COLO829 (cell line): ENCODE measurements around the gene FAHD1.
"Not testable (repeated sequence)": the region's sequence is repeated elsewhere in the genome, so short reads cannot be mapped to it uniquely, and the experiment has no call there.

Experiments
- DNase-seq: peaks from one replicate; pipeline ENCODE4 v3.0.0; 2012; ENCODE audit warnings: low spot score

The FAHD1 gene

GRCh38 chr16:1789643-1790045 is 37.4 kb upstream of the FAHD1 start:
- no peak for DNase-seq

GRCh38 chr16:1790261-1790610 is 36.8 kb upstream of the FAHD1 start:
- DNase-seq = no peak

GRCh38 chr16:1790611-1791255 is 36.3 kb upstream of the FAHD1 start:
- DNase-seq = no peak

DNA sequence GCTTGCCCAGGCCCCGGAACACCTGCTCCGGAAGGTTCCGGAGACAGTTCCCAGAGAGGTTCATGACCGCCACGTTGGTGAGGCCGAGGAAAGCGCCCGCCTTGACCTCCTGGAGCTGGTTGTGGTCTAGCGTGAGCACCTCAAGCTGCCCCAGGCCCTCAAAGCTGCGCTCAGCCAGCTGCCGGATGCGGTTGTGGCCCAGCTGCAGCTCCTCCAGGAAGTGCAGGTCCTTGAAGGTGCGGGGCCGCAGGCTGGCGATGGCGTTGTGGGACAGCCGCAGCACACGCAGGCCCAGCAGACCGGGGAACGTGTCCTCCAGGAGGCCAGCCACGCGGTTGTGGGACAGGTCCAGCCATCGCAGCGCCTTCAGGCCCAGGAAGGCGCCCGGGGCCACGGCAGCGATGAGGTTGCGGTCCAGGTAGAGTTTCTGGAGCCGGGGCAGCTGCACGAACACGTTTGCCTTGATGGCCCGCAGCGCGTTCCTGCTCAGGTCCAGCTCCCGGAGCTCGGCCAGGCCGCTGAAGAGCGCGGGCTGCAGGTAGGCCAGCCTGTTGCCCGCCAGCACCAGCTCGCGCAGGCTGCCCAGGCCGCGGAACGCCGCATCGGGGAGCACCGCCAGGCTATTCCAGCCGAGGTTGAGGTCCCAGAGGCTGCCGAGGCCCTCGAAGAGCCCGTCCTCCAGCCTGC is 35.6 kb upstream of the FAHD1 start:
- DNase-seq = no peak

- DNase-seq = no peak
These were observed 34.8 kb upstream of the FAHD1 start for GRCh38 chr16:1791943-1792812.

GRCh38 chr16:1792836-1793577 is 34.0 kb upstream of the FAHD1 start:
- no peak for DNase-seq

DNA sequence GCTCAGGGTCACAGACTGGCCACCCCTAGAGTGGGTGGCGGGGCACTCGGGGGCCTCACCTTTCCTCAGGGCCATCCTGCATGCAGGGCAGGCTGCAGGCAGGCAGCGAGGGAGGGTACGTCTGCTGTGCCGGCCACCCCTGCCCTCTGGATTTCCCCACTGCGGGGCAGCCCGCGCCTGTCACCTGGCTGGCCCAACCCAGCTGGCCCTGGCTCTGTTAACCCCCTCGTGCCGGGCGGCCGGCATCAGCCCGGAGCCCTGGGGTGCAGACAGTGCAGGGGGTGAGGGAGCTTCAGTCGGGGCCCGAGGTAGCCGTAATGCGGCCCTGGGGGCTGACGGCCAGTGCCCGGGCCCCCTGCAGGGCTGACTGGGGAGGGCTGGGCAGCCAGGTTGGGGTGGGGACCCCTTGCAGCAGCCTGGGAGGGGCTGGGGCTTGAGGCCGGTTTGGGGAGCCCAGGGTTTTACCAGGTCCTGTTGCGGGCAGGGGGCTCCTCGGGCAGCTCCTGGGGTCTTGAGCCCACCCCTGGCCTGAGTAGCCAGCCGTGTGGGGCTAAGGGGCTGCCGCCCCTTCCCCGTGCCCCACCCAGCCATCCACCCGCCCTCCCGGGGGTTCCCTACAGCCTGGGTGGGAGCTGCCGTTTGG is 33.3 kb upstream of the FAHD1 start, which contains the start of gene IGFALS:
Gene IGFALS, minus strand, starts transcription at position 128 of the 643 bp plus-strand sequence. Its CDS starts 53 bp downstream, at position 75.
- DNase-seq = no peak

DNA sequence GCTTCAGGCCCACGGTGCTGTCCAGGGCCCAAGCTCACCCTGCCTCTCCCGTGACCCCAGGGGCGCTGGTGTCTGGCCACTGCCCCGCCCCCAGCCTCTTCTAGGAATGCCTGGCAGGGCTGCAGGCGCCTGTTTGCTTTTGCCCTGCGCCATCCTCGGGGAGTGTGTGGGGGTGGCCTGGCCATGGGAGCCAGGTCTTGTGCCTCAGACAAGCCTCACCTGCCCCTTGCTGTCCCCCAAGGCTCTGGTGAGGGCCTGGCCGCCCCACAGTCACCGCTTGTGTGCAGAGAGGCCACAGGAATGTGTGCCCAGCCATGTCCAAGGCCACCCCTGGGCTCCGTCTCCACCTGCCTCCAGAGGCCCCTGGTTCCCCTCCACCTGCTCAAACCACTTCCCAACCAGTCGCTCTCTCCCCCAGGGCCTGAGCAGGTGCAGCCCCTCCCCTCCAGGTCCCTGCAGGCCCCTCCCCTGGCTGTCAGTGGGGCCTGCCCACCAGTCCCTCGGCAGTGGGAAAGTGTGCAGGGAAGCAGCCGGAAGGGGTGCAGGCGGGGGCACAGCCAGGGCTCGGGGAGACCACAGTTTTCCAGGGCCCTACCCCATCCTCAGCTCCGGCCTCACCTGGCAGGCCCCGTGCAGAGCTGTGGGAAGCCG is 32.7 kb upstream of the FAHD1 start:
- no peak for DNase-seq

DNA sequence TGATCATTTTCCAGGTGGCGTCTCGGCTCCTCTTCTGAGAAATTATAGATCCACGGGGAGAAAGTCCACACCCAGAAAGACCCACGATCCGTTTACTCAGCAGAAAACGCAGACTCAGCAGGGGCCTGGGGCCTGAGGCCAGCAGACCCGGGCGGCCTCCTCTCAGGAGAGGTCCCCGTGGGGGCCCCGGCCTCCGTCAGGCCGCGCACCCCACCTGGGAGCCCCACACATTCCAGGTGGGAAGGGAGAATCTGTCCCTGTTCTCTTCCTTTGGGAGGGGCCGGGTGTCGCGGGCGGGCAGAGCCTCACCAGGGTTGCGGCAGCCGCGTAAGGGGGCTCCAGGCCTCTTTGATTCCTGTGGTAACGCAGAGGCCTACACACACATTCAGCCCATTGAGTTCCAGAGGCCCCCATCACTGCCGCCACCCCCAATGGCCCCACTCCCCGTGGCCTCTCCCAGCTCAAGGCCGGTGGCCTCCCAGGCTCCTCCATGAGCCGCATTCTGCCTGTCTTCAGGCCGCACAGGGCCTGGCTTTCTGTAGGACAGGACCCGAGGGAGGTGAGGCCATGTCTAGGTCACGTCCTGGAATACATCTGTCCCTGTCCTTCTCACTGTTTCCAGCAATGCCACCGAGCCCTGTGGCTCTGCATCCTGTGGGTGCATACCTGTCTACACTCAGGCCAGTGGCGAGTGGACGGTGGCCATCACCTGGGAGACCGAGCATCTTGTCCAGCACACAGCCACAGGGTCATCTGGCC is 31.9 kb upstream of the FAHD1 start:
- DNase-seq = no peak

GRCh38 chr16:1799263-1799662 is 27.7 kb upstream of the FAHD1 start:
- DNase-seq = not testable (repeated sequence)

DNA sequence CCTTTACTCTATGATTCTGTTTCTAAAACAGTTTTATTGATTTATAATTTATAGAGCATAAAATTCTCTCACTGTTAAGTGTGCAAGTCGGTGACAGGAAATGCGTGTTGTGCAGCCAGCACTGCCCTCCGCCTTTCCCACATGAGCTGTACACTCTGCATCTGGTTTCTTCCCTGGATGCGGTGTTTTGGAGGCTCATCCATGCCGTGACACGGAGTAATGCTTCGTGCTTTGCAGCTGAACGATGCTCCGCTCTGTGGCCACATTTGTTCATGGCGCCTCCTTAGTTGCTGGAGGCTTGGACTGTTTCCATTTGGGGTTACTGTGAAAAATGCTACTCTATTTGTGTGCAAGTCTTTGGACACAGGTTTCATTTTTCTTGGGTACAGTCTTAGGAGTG is 26.3 kb upstream of the FAHD1 start:
- DNase-seq = no peak

- no peak for DNase-seq
These were observed 19.4 kb upstream of the FAHD1 start for GRCh38 chr16:1807626-1808025.

DNA sequence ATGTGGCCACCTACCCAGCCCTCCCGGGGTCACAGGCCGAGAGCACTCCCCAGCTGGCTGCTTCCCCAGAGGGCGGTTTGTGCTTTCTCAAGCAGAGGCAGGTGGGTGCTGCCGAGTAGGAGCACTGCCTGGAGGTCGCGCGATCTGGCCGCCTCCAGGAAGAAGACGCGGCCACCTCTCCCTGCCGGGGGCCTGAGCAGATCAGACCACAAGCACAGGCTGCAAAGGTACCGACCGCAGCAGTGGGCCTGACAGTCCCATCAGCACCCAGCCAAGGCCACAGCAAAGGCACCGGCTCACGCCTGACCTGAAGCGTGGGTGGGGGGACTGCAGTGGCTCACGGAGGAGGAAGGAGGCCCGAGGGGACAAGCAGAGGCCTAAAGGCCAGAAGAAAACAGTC is 18.3 kb upstream of the FAHD1 start:
- DNase-seq = no peak

- no peak for DNase-seq
These were observed 17.7 kb upstream of the FAHD1 start for GRCh38 chr16:1809281-1809801.

- DNase-seq = no peak
These were observed 16.9 kb upstream of the FAHD1 start for GRCh38 chr16:1810106-1810505.

DNA sequence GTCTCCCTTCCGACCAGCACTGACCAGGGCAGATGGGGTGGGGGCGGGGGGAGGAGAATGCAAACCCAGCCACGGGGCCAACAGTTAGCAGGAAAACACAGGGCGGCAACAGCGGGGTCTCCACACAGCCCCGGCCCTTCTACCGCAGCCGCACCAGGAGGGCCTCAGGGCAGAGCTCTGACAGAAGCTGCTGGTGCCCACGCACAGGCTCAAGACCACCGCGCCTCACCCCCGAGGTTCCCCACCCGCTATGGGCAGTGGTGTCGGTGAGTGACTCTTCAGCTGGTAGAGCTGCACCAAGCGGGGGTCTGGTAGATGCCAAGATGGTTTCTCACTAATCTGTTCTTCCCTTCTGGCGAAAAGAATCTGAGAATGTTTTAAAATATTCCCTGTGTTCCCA is 16.5 kb upstream of the FAHD1 start:
- DNase-seq = no peak

- DNase-seq = no peak
These were observed 14.3 kb upstream of the FAHD1 start for GRCh38 chr16:1812732-1813163.

DNA sequence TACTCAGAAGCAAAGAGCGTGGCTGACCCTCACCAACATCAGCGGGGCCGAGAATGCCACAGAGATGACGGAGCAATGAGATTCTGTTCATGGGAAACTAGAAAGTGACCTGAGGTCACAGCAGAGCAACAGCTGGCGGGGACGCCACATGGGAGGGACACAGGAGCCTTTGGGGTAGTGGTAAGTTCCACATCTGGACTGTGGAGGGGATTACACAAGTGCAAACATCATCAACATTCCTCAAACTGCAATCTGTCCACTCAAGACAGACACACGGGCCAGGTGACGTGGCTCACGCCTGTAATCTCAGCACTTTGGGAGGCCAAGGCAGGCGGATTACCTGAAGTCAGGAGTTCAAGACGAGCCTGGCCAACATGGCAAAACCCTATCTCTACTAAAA is 11.5 kb upstream of the FAHD1 start:
- DNase-seq = no peak

- DNase-seq = no peak
These were observed 10.4 kb upstream of the FAHD1 start for GRCh38 chr16:1816396-1817275.
